GM13977 (cell line): ENCODE results near the gene MMADHC.

Source experiments
- DNase-seq: peaks from one replicate; pipeline ENCODE4 v3.0.0; 2012; ENCODE audit warnings: low spot score
- in situ Hi-C: fragments of 300-500 bp; cut with MboI; formaldehyde crosslinking; loops from one replicate; pipeline ENCODE4 v1.12.0; 2022; ENCODE audit warnings: low sequenced_read_pairs, low pct_unique_long_range_greater_than_20kb, mixed read lengths, inconsistent platforms; ENCODE audit not compliant: unreplicated experiment
- TF ChIP-seq, protein P1 (sequence below): IDR thresholded peaks from 2 replicates; pipeline ENCODE4 v1.5.1; 2012; ENCODE audit warnings: mild to moderate bottlenecking, control low read depth; ENCODE audit not compliant: insufficient read depth; ENCODE audit errors: extremely low read depth, missing control alignments

MMADHC gene

DNA sequence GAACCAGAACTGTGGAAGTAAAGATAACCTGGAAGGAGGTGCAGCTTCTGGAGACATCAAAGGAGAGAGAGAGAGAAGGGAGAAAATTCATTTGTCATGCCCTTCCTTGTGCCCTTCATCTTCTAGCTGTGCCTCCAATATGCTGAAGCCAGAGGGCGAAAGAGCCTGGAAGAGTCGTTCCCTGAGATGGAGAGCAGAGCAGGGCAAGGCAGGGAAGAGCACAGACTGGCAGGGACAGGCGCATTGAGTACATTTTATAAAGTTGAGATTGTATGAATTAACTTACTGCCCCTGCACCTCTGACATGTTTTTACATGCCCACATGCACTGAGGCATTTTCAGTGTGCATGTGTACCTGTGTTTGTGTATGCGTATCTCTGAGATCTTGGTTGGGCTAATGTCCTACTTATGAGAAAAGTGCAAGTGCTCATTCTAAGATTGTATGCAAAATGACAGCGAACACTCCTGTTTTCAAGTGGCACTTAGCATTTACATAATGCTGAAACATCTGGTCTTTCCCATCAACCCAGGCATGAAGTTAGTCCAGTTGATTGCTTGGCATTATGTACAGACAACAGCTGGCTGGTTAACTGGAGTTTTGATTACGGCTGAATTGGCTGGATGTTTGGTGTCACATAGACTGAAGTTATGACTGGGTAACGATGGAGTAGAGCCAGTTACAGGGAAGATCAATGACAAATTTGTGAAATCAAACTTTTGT lies 23.7 kb upstream of the MMADHC start:
- in situ Hi-C loops: no loop called here
- TF ChIP-seq, protein P1, sequence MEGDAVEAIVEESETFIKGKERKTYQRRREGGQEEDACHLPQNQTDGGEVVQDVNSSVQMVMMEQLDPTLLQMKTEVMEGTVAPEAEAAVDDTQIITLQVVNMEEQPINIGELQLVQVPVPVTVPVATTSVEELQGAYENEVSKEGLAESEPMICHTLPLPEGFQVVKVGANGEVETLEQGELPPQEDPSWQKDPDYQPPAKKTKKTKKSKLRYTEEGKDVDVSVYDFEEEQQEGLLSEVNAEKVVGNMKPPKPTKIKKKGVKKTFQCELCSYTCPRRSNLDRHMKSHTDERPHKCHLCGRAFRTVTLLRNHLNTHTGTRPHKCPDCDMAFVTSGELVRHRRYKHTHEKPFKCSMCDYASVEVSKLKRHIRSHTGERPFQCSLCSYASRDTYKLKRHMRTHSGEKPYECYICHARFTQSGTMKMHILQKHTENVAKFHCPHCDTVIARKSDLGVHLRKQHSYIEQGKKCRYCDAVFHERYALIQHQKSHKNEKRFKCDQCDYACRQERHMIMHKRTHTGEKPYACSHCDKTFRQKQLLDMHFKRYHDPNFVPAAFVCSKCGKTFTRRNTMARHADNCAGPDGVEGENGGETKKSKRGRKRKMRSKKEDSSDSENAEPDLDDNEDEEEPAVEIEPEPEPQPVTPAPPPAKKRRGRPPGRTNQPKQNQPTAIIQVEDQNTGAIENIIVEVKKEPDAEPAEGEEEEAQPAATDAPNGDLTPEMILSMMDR: no peak
- DNase-seq: no peak

DNA sequence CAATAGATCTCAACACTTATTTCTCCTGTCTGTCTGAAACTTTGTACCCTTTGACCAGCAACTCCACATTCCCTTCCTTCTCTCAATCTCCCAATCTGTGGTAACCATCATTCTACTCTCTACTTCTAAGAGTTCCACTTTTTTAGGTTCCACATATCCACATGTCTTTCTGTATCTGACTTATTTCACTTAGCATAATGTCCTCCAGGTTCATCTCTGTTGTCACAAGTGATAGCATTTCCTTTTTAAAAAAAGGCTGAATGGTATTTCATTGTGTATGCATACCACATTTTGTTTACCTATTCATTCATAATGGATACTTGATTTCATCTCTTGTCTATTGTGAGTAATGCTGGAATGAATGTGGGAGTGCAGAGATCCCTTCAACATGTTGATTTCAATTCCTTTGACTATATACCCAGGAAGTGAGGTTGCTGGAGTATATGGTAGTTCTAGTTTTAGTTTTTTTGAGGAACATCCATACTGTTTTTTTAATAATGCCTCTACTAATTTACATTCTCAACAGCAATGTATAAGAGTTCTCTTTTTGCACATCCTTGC lies 18.8 kb upstream of the MMADHC start:
- in situ Hi-C loops: no loop called here
- DNase-seq: no peak
- TF ChIP-seq, protein P1: no peak

DNA sequence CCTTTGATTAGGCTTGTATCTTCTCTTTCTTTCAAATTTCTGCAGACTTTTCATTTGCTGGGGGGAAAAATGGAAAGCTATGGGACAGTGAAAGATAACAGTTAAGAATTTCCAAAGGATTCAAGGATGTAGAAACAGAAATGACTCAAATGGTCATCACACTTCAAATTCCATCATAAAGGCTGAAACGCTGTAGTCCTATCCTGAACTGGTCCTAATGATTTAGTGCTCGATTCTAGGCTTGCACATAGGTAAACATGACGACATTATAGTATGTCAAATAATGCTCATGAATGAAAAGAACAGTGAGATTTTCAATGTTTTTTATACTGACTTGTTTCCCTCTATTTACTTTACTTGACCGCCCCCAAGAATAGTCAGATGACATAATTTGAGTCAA lies 15.7 kb upstream of the MMADHC start:
- no peak for DNase-seq
- TF ChIP-seq, protein P1: no peak
- in situ Hi-C loops: no loop called here

DNA sequence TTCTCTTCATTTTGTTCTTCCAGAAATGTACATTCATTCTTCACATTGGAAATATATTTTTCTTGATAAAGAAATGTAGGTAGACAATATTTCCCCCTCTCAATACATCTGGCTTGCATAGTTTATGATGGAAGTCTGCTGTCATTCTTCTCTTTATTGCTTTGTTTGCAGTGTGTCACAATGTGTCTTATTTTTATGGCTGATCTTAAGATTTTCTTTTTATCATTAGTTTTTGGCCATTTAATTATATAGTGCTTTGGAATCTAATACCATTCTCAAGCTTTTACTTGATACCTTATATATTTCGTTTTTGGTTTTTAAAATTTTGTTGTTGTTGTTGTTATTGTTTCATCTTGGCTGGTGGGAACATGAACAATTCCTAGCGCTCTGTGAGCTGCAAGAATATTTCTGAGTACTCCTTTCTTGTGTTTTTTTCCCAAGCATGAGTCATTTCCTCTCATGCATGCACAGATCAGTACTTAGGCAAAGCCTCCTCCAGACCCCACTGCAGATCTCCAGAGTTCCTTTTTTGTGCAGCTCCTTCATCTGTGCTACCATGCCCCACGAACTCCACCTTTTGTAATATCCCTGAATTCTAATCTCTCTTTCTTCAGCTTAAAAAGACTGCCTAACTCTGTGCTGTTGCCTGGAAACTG lies 13.7 kb upstream of the MMADHC start:
- DNase-seq: no peak

DNA sequence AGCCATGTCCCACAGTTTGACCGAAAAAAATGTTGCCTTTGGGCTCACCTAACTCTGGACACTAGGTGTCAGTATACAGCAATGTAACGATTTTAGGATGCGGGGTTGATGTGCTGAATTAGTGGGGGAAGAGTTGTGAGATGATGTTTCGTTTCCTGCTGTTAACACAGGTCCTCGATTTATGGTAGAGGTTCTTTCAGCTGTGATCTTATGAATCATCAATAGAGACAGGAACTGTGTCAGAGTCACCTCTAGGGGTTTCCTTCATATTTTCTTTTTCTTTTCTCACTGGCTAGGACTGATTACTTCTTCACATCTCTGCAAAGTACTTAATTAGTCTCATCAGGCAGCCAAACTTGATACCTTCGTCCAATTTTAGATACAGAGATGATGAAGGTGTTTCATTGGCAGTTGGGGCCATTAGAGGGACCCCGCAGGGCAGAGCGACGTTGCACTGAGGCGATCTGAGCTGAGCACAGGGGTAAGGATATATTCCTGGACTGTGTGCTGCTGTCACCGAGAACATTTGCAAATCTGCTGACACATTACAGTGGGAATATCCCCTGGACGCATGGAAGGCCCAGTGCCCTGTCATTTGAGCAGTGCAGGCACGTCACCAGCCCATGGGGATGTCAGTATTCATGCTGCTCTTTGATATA lies 10.2 kb upstream of the MMADHC start:
- peak; percentile 45 for DNase-seq
- in situ Hi-C loops: loop anchor here (10.0 to 25.0 kb wide), 3 partner anchors 890 to 1647 kb away; partner anchors contain the start of gene RND3
- TF ChIP-seq, protein P1: peak; percentile 82

More for the DNA sequence above, 13.7 kb upstream of the MMADHC start:
- TF ChIP-seq, protein P1: no peak
- in situ Hi-C loops: no loop called here

DNA sequence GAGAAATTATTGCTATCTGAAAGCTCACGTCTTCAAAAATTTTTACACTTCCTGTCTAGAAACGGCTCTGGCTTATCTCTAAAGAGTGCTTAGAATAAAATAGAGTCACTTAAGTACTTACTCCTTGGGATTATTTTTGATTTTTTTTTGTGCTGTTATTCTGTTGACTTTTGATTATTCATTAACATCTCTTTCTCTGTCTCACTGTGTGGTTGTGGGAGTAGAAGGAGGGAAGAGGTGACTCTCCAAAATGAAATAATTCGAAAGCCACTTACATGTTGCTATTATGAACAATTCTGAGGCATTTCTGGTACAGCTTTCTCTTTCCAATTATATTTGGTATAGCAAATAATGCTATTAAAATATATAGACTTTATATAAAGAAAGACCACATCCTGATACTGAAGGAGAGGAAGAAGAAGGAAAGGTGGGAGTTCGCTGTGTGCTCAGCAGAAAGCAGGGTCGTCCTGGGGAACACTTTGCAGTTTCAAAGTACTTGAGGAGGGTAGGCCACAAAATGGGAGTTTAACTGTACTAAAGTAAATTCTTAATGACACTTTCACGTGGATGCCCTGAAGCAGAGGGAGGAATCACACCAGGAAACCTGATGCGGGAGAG lies 9.6 kb upstream of the MMADHC start:
- in situ Hi-C loops: loop anchor here (10.0 to 25.0 kb wide), 3 partner anchors 890 to 1648 kb away; partner anchors contain the start of gene RND3
- TF ChIP-seq, protein P1: no peak
- DNase-seq: no peak
